GDM1 (cell line): ENCODE measurements around the gene PLD1.
A peak's percentile ranks its signal among the peaks of the same experiment; 100 is the strongest.
"Not testable (repeated sequence)": the region's sequence is repeated elsewhere in the genome, so short reads cannot be mapped to it uniquely, and the experiment has no call there.

Experiments
- DNase-seq: peaks from one replicate; lab custom pipeline; 2025; lab: John Stamatoyannopoulos, UW

The PLD1 gene

DNA sequence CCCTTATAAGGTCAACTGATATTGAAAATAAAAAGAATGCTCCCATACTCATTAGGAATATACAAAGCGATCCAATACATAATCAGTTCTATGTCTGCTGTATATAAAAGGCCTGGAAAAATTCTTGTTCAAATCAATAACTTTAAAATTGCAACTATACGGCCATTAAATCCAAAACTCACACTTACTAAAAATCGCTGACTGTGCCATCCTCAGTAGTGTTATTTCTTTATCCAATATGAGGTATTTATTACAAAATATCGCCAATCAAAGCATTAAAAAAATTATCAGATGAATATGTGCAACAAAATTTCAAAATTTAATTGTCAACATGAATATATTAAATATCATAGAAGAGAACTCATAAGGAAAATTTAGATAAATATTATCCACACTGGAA is 146.5 kb downstream of the PLD1 start:
- no peak for DNase-seq

DNA sequence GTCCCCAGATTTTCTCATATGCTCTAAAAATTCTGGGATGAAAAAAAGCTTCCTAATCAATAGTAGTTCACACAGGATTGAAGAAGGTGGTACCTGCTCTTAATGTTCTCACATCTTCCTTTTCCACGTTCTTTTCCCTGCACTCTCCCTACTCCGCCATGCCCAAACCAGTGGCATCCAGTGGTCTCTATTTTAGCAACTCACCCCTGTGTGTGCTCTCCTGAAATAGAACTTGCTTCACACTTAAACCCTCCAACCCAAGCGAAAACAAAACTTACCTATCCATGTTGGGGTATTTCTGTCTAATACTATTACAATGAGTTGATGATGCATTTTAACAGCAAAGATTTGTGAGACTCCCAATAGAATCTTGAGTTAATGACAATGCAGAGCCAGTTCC is 148.8 kb downstream of the PLD1 start:
- DNase-seq: no peak

DNA sequence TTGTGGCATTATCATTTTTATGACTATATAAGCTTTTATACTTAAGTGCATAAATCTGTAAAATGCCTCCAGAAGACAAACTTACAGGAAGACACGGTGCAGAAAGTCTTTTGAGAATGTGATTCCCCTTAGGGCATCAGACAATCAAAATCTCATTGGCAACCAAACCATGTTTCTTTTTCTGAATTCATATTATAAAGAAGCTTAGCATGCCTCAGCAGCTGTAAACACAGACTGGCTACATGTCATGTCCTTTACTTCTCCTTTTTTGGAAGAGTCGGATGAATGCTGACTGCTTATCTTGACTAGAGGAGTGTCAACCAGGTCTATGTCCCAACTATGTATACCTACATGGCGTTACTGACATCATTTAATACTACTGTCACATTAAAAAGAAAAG is 150.1 kb downstream of the PLD1 start:
- no peak for DNase-seq

DNA sequence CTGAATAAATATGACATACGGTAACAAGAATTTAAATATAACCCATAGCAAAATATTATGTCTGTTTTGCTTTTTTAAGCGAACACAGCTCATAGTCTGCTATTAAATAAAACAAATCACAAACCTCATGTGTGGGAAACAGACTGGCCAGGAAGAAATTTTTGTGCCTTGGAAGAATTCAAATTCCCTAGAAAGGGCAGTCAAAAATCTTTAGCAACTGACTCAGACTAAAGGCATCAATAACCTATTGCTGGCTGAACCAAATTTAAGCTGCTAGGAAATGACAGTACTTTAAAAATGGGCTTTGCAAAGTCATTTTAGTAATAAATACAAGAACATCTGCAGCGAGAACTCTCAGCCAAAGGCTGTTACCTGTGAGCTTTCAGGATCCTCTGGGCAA is 151.4 kb downstream of the PLD1 start:
- no peak for DNase-seq

DNA sequence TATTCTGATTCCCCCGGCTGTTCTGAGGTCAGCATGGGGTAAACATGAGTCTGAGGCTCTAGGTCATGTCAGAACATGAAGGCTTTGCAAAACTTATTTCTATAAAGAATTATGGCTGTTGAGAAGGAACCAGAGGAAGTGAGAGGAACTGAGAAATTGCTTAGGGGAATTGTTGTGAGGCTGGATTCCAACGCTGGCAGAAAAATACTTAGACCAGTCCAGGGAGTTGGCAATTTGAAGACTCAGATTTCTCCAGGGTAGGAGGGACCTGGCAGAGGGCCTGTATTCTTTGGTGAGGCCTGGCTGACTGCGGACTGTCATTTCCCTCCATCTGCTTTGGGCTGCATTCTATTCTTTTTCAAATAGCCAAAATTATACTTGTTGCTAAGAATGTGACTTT is 155.5 kb downstream of the PLD1 start:
- no peak for DNase-seq

DNA sequence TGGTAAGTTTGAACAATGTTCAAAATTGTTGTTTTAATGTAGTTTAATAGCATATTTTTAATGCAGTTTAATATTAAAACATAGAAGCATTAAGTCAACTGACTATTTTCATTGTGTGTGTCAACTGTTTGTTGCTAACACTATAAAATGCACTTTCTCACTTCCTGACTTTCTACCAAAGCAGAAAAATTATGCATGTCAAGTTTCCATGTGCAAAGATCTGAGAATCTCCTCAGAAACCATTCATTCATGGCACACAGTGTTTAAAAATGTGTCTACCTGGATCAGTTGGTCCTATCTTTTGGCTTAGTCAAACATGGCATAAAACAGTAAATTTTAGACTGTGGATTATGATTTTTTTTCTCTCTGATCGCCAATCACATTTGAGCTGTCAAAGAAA is 156.0 kb downstream of the PLD1 start:
- no peak for DNase-seq

DNA sequence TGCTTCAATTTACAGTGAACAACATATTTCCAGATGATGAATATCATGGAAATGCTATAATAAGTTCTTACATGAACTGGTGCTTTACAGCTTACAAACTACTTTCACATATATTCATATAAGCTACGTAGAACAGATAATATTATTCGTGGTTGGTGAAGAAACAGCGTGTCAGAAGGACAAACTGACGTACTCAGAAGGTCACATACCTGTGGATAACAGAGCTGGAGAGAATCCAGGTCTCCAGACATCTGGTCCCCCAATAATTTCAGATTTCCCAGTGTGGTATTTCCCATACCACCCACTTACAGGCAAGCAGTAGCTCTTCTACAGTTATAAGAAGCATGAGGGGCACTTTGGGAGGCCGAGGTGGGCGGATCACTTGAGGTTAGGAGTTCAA is 156.6 kb downstream of the PLD1 start:
- no peak for DNase-seq

DNA sequence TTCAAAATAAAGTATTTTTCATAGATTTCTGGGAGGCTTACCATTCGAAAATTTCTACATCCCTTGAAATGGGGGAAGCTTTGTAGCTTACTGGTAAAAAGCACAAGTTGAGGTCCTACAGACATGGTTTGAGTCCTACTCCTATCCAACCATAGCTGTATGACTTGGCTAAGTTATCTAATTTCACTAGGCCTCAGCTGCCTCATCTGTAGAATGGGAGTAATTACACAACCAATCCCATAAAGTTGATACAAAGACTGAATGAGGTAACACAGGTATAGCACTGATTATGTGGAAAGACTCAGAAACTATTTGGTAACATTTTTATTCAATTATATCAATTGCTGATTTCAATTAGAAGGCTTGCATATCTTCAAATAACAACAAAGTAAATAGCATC is 157.4 kb downstream of the PLD1 start:
- no peak for DNase-seq

DNA sequence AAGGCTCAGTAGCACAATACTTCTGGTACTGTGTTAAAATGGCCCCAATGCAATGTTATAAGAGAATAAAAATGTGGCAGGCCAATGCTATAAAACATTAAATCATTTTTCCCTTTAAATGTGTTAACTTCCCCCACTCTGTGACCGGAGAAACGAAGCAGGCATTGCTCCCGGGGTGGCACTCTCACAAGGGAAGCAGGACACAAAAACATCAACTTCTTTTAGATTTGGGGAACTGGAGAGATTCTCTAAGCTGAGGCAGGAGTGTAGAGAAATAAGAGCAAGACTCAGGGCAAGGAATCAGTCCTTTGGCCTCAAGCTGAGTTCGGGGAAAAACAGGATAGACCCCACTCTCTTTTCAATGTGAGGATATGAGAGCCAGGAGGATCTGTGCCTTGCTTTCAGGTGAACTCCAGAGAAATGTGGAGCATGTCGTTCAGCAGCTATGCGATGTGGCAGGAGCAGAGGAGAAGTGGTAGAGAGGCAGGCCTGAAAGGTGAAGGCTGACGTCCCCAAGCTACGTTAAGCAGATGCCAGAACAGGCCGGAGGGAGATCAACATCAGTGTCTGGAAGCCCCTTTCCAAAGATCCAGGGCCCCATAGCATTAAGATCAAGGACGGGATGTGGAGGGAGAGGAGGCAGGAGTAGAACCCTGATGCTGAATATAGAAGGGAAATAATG is 160.2 kb downstream of the PLD1 start:
- no peak for DNase-seq

DNA sequence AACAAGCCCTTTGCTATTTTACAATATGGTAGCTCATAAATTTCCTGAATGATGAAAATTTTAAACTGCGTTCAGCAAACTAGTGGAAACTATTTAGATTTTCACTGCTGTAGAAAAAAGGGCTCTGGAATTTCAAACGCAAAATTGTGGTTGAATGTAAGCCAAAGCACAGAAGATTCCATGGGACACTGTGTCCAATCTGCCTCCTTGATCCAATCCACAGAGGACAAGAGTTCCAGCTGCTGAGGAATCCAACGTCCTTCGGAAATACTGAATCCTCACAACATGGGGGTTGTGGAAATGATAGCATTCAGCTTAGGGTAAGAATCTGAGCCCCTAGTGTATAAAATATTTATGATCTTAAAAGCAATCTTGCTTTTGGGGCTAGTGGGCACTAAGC is 161.0 kb downstream of the PLD1 start:
- DNase-seq: no peak

DNA sequence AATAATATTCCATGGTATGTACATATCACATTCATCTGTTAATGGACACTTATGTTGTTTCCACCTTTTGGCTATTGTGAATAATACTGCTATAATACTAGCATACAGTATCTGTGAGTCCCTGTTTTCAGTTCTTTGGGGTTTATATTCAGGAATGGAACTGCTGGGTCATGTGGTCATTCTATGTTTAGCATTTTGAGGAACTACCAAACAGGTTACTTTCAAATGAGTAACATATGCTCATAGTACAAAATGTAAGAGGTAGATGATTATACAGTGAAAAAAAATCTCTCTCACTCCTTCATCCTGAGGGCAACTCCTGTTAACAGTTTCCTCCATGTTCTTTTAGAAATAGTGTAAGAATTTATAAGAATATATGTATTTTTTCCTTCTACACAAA is 162.2 kb downstream of the PLD1 start:
- peak; percentile 4 for DNase-seq

DNA sequence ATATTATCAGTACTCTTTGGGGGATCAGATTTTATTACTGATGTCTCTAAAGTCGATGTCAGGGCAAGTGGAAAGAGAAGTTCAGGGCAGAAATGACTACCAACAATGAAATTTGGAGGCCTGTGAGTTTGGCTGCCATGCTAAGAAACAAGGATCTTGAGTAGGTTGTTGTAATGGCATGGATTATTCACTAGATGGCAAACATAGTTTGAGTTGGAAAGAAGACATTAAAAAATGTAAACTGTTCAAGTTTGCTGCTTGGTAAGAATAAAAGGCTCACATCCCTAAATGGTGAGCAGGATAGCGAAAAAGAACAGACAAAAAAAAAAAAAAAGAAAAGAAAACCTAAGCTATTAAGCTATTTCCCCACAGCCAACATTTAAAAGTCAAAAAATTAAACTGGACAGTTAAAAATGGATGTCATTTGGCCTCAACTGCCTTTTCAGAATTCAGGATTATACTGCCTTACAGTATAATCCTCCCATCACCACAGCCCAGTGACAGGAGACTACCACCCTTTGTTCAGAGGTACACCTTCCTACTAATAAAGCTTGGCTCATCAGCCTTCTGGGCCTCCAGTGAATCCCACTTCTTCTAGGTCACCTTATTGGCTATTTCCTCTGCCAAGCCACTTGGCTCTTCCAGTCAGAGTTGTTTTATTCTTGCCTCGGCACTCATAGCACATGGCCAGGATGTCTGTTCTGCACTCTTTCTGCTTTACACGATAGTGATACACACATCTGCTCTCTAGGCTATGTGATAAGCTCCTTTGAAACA is 163.7 kb downstream of the PLD1 start:
- peak; percentile 11 for DNase-seq

DNA sequence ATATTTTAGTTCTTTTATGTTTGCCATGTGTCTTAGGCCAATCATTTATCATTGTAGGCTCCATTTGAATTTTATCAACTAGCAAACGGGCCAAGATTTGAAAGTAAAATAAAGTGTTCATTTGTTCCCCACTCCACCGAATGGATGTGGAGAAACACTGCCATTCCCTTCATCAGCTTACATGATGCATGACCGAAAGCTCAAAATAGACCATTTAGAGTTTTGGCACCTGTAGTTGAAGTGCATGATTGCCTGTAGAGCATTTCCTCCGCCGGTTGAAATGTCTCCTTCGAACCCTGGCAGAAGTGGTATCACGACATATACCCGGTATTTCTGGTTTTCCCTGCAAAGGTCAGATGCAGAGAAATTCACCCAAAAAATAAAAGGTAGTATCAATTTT is 165.6 kb downstream of the PLD1 start:
- DNase-seq: no peak

DNA sequence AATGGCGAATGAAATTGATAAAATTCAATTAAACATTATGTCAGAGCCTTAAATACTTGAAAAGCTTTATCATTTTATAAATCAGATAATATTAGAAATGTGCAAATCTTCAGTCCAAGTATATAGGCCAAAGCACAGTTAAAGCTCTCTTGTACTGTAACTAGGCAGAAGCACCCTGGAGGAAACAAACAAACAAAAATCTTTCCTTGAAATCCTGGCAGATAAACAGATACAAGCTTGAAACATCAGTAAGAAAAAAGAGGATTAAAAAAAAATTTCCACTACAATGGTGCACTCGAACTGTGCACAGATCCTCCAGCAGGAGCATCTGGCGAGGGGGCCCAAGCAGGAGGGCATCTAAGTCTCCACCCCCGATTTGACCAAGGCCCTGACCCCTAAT is 166.6 kb downstream of the PLD1 start:
- DNase-seq: no peak

DNA sequence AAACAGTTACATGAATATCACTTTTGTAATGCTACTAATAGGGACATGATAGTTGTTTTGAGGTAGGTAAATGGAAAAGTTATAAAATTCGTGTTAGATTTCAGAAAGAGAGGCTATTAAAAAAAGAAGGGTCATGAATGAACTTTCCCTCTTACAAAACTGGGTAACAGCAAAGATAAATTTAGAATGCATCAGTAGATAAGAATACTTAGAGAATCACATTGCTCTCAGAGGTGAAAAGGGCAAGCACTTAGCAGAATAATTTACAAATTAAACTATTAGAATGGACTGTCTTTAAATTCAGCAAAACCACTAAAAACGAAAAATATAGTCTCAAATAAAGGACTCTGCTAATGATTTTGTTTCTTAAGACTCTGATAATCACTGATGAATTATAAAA is 167.2 kb downstream of the PLD1 start:
- no peak for DNase-seq

DNA sequence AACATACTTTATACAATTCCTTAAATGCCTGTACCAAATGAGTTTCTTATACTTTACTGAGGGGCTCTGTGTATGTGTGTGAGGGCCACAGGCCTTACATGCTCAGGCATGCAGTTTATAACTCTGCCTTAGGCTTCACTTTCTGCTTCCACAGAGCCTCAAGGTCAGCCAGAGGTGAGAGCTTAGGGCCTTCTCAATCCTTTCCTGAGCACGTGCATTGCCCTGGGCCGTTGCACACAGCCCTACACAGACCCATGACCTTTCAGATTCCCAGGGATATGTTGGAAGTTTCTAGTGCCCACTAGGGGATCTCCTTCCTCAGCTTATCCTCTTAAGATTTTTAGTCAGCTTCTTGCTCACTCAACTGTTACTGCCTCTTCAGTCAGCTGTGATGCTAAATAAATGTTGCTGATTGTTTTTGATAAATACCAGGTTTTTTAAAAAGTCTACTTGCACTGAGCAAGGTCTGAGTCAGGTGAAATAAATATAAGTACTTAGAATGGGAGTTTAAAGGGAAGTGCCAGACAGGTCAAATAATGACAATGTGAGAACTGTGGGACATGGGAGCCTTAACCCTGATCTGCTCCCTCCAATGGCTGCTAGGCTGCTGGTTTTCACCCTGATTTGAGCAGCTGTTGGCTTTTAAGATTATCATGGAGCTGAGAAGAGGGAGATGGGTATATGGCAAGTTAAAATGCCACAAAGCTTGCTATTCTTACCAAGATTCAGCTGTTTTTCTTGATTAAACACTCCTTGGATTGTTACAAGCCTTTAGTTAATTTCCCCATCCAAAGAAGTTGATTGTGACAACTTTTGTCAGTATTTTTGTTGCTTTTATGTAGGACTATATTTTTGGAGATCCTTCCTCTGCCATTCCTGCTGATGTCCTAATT is 169.5 kb downstream of the PLD1 start:
- DNase-seq: no peak

DNA sequence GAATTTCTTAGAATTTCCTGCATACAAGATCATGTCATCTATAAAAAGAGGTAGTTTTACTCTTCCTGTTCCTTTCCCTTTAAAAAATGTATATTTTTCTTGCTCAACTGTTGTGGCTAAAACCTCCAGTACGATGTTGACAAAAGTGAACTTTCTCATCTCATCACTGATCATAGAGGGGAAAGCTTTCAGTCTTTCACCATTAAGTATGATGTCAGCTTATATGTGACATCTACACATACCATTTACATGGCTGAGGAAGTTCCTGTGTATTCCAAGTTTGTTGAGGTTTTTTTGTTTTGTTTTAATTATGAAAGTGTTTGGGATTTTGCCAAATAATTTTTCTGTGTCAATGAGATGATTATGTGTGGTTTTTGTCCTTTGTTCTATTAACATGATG is 173.6 kb downstream of the PLD1 start:
- DNase-seq: no peak

DNA sequence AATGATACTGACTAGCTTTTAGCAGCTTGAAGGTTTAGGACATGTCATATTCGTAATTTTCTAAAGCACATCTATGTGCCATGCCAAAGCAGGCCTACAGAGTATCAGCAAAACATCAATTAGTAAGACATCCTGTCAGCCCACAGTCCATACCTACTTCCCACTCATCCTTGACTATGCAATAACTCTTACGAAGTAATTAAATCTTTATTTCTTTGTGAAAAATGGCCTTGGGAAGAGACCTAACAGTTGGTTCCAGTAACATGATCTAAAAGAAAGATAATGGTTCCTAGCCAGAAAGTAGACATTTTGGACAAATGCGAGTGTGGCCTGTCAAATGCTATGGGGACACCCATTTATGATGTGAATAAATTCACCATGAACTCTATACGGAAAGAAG is 177.5 kb downstream of the PLD1 start:
- DNase-seq: no peak

DNA sequence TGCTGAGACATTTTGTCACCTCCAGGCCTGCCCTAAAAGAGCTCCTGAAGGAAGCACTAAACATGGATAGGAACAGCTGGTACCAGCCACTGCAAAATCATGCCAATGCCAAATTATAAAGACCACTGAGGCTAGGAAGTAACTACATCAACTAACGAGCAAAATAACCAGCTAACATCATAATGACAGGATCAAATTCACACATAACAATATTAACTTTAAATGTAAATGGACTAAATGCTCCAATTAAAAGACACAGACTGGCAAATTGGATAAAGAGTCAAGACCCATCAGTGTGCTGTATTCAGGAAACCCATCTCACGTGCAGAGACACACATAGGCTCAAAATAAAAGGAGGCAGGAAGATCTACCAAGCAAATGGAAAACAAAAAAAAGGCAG is 183.5 kb downstream of the PLD1 start:
- not testable (repeated sequence) for DNase-seq

DNA sequence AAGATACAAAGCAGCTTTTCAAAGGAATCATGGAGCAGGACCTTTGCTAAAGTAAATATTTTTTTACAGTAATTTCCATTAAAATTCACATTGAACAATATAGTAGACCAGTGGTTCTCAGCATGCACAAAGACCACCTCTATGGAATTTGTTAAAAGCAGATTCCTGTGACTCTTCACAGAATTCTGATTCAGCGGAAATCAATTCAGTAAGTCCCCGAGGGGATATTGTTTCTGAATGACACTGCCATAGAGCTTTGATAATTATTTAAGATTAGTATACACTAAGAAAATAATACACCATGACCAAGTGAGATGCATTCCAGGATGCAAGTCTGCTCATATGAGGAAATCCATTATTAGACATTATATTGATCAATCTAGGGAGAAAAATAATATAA is 188.2 kb downstream of the PLD1 start:
- DNase-seq: no peak

DNA sequence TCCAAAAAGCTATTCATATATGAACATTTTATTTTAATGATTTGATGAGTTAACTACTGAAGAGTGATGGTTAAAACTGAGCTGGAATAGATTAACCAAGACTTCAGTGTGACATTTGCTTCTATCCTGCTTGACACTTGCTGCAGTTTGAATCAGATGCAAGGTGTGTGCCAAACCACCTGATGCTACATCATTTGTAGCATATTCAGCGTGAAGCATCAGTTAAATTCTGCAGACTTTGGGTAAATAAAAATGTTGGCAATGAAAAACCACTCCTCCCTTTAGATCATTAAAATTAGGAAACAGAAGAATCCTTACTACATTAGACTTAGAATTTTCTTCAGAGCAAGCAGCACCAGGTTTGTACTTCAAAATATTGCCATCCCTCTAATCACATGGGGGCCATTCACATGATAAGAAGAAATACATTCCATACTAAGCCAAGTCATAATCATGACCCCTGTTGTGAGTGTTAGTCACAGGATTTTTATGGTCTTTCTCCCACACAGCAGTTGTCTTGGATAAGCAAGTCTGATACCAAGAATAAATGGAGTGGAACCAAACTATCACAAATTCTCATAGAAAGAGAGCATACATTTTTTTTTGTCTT is 189.4 kb downstream of the PLD1 start:
- DNase-seq: no peak

DNA sequence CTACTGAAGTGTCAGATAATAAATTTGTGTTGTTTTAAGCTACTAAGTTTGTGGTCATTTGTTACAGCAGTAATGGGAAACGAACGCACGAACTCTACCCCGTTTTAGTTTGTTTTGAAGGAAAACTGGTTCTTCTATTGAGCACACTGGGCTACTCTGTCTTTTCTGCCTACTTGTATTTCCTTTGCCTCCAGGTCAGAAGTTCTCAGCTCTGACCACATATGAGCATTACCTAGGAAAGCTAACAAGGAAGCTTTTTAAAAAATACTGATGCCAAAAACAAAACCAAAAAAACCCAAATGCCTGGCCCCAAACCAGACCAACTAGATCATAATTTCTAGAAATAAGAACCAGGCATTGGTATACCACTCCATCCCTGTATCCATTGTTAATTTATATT is 193.5 kb downstream of the PLD1 start:
- no peak for DNase-seq

DNA sequence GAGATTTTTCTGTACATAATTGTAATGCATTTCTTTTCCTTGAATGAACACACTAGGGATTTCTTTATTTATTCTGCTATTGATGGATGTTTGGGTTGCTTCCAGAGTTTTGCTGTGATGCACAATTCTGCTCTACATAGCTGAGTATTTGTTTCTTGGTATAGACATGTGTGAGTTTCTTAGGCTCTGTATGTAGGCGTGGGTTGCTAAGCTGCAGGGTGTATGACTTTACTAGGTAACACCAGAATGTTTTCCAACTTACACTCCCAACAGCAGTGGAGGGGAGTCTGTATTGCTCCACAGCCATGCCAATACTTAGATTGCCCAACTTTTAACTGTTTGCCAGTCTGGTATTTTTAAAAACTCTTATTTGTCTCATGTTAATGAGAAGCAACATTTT is 194.6 kb downstream of the PLD1 start:
- DNase-seq: no peak
